Measurements from ENCODE around the gene TRMT10A. TPM values are rescaled to one million over a fixed set of nuclear protein-coding genes. Genes with fewer than 3 reads are reported as not detected.
"Not testable (repeated sequence)": the region's sequence is repeated elsewhere in the genome, so short reads cannot be mapped to it uniquely, and the experiment has no call there.

The TRMT10A gene
- total RNA-seq, 1 donor from 2014 or later, result 14.8 TPM

GRCh38 chr4:99540277-99540939 is 23.4 kb downstream of the TRMT10A start:
- peak; percentile 4 for DNase-seq (ENCODE audit: low read depth)
- no peak for TF ChIP-seq CTCF (IDR thresholded peaks at IDR 0.05; ENCODE audit: insufficient read depth, low read length, poor library complexity, severe bottlenecking)
- no peaks in the 10 kb centered on the region for H3K27me3 ChIP-seq (ENCODE audit: control insufficient read depth, insufficient read depth, low read length)
- no peak overlapping the region for H3K4me3 ChIP-seq (ENCODE audit: low read depth, low read length)
- H3K36me3 ChIP-seq (ENCODE audit: control insufficient read depth, insufficient read depth, low read length), result no peaks in the 10 kb centered on the region

- H3K4me3 ChIP-seq (ENCODE audit: low read depth, low read length), result no peak overlapping the region
- TF ChIP-seq CTCF (IDR thresholded peaks at IDR 0.05; ENCODE audit: insufficient read depth, low read length, poor library complexity, severe bottlenecking), result no peak
- no peak for DNase-seq (ENCODE audit: low read depth)
- no peaks in the 10 kb centered on the region for H3K36me3 ChIP-seq (ENCODE audit: control insufficient read depth, insufficient read depth, low read length)
- H3K27me3 ChIP-seq (ENCODE audit: control insufficient read depth, insufficient read depth, low read length), result no peaks in the 10 kb centered on the region
Measured at GRCh38 chr4:99537674-99538073, 26.2 kb downstream of the TRMT10A start.

- Histone ChIP-seq H3K27me3 (ENCODE audit: control insufficient read depth, insufficient read depth, low read length) (no peaks in the 10 kb centered on the region), H3K36me3 (ENCODE audit: control insufficient read depth, insufficient read depth, low read length) (no peaks in the 10 kb centered on the region), H3K4me3 (ENCODE audit: low read depth, low read length) (no peak overlapping the region)
- no peak for TF ChIP-seq CTCF (IDR thresholded peaks at IDR 0.05; ENCODE audit: insufficient read depth, low read length, poor library complexity, severe bottlenecking)
- DNase-seq (ENCODE audit: low read depth), result no peak
Measured at GRCh38 chr4:99536848-99537247, 27.0 kb downstream of the TRMT10A start.

GRCh38 chr4:99536271-99536670 is 27.6 kb downstream of the TRMT10A start:
- no peak for TF ChIP-seq CTCF (IDR thresholded peaks at IDR 0.05; ENCODE audit: insufficient read depth, low read length, poor library complexity, severe bottlenecking)
- Histone ChIP-seq H3K27me3 (ENCODE audit: control insufficient read depth, insufficient read depth, low read length) (no peaks in the 10 kb centered on the region), H3K4me3 (ENCODE audit: low read depth, low read length) (no peak overlapping the region), H3K36me3 (ENCODE audit: control insufficient read depth, insufficient read depth, low read length) (no peaks in the 10 kb centered on the region)
- DNase-seq (ENCODE audit: low read depth), result no peak

- not testable (repeated sequence) for H3K4me3 ChIP-seq (ENCODE audit: low read depth, low read length); H3K36me3 ChIP-seq (ENCODE audit: control insufficient read depth, insufficient read depth, low read length); DNase-seq (ENCODE audit: low read depth); H3K27me3 ChIP-seq (ENCODE audit: control insufficient read depth, insufficient read depth, low read length)
Measured at GRCh38 chr4:99534699-99535098, 29.1 kb downstream of the TRMT10A start.

GRCh38 chr4:99529956-99530355 is 33.9 kb downstream of the TRMT10A start:
- Histone ChIP-seq H3K36me3 (ENCODE audit: control insufficient read depth, insufficient read depth, low read length) (no peaks in the 10 kb centered on the region), H3K27me3 (ENCODE audit: control insufficient read depth, insufficient read depth, low read length) (no peaks in the 10 kb centered on the region), H3K4me3 (ENCODE audit: low read depth, low read length) (no peak overlapping the region)
- DNase-seq (ENCODE audit: low read depth), result no peak
- no peak for TF ChIP-seq CTCF (IDR thresholded peaks at IDR 0.05; ENCODE audit: insufficient read depth, low read length, poor library complexity, severe bottlenecking)
